PC-3 (cell line): ENCODE measurements around the gene HEPN1. TPM values are rescaled to one million over a fixed set of nuclear protein-coding genes. Genes with fewer than 3 reads are reported as not detected.

ENCODE experiments used
- ATAC-seq: fragments of 200-7000 bp; cut with Tn5 transposase; 2 replicates; pipeline ENCODE4 v1.9.1; 2020; ENCODE audit warnings: mild to moderate bottlenecking, moderate library complexity
- BruUV-seq: library from RNA; stranded (reverse); fragments of 400-500 nt; replicated peaks from 2 replicates; lab custom pipeline; 2021; lab: Mats Ljungman, UMichigan
- CTCF ChIA-PET: fragments of 300-600 bp; sonication (Branson Sonifier 250); formaldehyde crosslinking; loops from one replicate; lab custom pipeline; 2022; ENCODE audit warnings: antibody characterized with exemption; lab: Charles Lee
- POLR2A ChIA-PET: fragments of 300-600 bp; sonication (Branson Sonifier 250); formaldehyde crosslinking; loops from one replicate; lab custom pipeline; 2022; ENCODE audit warnings: antibody characterized with exemption; ENCODE audit not compliant: unreplicated experiment; lab: Charles Lee
- DNase-seq: peaks from one replicate; pipeline ENCODE4 v3.0.0-alpha.2; 2015
- H2AFZ ChIP-seq: fragments of 300-600 bp; sonication (generic); 2 replicates; pipeline ENCODE4 v1.6.0; 2016; ENCODE audit warnings: antibody characterized with exemption, low read length
- H3F3A ChIP-seq: fragments of 300-600 bp; sonication (generic); one replicate; pipeline ENCODE4 v1.6.0; 2017; ENCODE audit warnings: antibody characterized with exemption, low read length, control low read depth, mild to moderate bottlenecking; ENCODE audit not compliant: unreplicated experiment
- H3K27ac ChIP-seq: fragments of 300-600 bp; sonication (generic); 2 replicates; pipeline ENCODE4 v1.5.1; 2016; ENCODE audit warnings: mild to moderate bottlenecking, low read length
- H3K27me3 ChIP-seq: fragments of 300-600 bp; sonication (generic); 2 replicates; pipeline ENCODE4 v1.6.1; 2016; ENCODE audit warnings: low read length, mixed read lengths
- H3K36me3 ChIP-seq: fragments of 300-600 bp; sonication (generic); 2 replicates; pipeline ENCODE4 v1.6.1; 2016; ENCODE audit warnings: low read depth, mixed run types, low read length, mixed read lengths
- H3K4me1 ChIP-seq: fragments of 300-600 bp; sonication (generic); 2 replicates; pipeline ENCODE4 v1.5.1; 2016; ENCODE audit warnings: low read length; ENCODE audit not compliant: insufficient read depth
- H3K4me2 ChIP-seq: fragments of 300-600 bp; sonication (generic); 2 replicates; pipeline ENCODE4 v1.6.0; 2016; ENCODE audit warnings: low read length
- H3K4me3 ChIP-seq: fragments of 300-600 bp; sonication (generic); 2 replicates; pipeline ENCODE4 v1.5.1; 2016; ENCODE audit warnings: mild to moderate bottlenecking, low read length, mixed read lengths
- H3K79me2 ChIP-seq: fragments of 300-600 bp; sonication (generic); 2 replicates; pipeline ENCODE4 v1.6.1; 2017; ENCODE audit warnings: low read length, mixed read lengths
- H3K9ac ChIP-seq: fragments of 300-600 bp; sonication (generic); 2 replicates; pipeline ENCODE4 v1.6.0; 2016; ENCODE audit warnings: mild to moderate bottlenecking, low read length
- H3K9me2 ChIP-seq: fragments of 300-600 bp; sonication (generic); replicated peaks from 2 replicates; pipeline ENCODE4 v1.6.1; 2016; ENCODE audit warnings: mixed run types, low read length, mixed read lengths
- H3K9me3 ChIP-seq: fragments of 300-600 bp; sonication (generic); 2 replicates; pipeline ENCODE4 v1.6.1; 2016; ENCODE audit warnings: low read length, mixed read lengths
- H4K20me1 ChIP-seq: fragments of 300-600 bp; sonication (generic); 2 replicates; pipeline ENCODE4 v1.6.1; 2016; ENCODE audit warnings: low read length, mixed read lengths
- CTCF ChIP-seq: fragments of 300-600 bp; sonication (generic); conservative IDR thresholded peaks from 2 replicates; pipeline ENCODE4 v1.5.1; 2017; ENCODE audit warnings: antibody characterized with exemption, low read depth, mild to moderate bottlenecking, low read length
- EZH2 ChIP-seq: fragments of 300-600 bp; sonication (generic); IDR thresholded peaks from one replicate; pipeline ENCODE4 v1.6.1; 2017; ENCODE audit warnings: antibody characterized with exemption, mild to moderate bottlenecking, low read length; ENCODE audit not compliant: unreplicated experiment
- EZH2phosphoT487 ChIP-seq: fragments of 300-600 bp; sonication (generic); IDR thresholded peaks from 2 replicates; pipeline ENCODE4 v1.6.1; 2018; ENCODE audit warnings: mild to moderate bottlenecking, antibody characterized with exemption, low read length, borderline replicate concordance
- intact Hi-C: fragments of 100-400 bp; cut with micrococcal nuclease; formaldehyde crosslinking; loops from 2 replicates; pipeline ENCODE4 v1.9.0; 2023
- total RNA-seq: library from RNA; depleted of rRNA; stranded (reverse); fragments of >200 nt; gene quantifications from 2 replicates; pipeline ENCODE4 v1.2.3, GENCODE V29; 2014

Gene HEPN1
- total RNA-seq, 1 experiment from 2014 or later = not detected

GRCh38 chr11:124892750-124893454, 26.1 kb upstream of the HEPN1 start:
- H2AFZ ChIP-seq = no peak overlapping the region
- H3K4me3 ChIP-seq = no peak overlapping the region
- no peaks in the 10 kb centered on the region for H3K27me3 ChIP-seq
- CTCF ChIA-PET = no interaction called here
- no peak overlapping the region for H3K4me2 ChIP-seq
- H3K79me2 ChIP-seq = no peaks in the 10 kb centered on the region
- no peak overlapping the region for H3K27ac ChIP-seq
- peaks cover 27% of the 10 kb centered on the region for H3K4me1 ChIP-seq
- H3K9me3 ChIP-seq = no peaks in the 10 kb centered on the region
- ATAC-seq (no peak), DNase-seq (no peak)
- H3K9ac ChIP-seq = no peak overlapping the region
- no TSS peak for BruUV-seq
- POLR2A ChIA-PET = no interaction called here
- TF ChIP-seq EZH2 (no peak), EZH2phosphoT487 (no peak), CTCF (no peak)
- H4K20me1 ChIP-seq = no peaks in the 10 kb centered on the region
- no peaks in the 10 kb centered on the region for H3K9me2 ChIP-seq
- peaks cover 6% of the 10 kb centered on the region for H3F3A ChIP-seq
- intact Hi-C loops = no loop called here
- H3K36me3 ChIP-seq = no peaks in the 10 kb centered on the region

GRCh38 chr11:124893781-124894401, 25.2 kb upstream of the HEPN1 start:
- DNase-seq (no peak), ATAC-seq (no peak)
- intact Hi-C loops = no loop called here
- ChIA-PET CTCF (no interaction called here), POLR2A (no interaction called here)
- BruUV-seq = no TSS peak
- H3K9me3 ChIP-seq = no peaks in the 10 kb centered on the region
- H3K79me2 ChIP-seq = no peaks in the 10 kb centered on the region
- H3K27ac ChIP-seq = no peak overlapping the region
- no peak overlapping the region for H3K4me2 ChIP-seq
- no peaks in the 10 kb centered on the region for H3K9me2 ChIP-seq
- peaks cover 36% of the 10 kb centered on the region for H3K4me1 ChIP-seq
- no peak overlapping the region for H3K4me3 ChIP-seq
- no peak overlapping the region for H3K9ac ChIP-seq
- no peak for TF ChIP-seq EZH2phosphoT487
- TF ChIP-seq EZH2 = no peak
- no peak for TF ChIP-seq CTCF
- H2AFZ ChIP-seq = no peak overlapping the region
- H3K27me3 ChIP-seq = no peaks in the 10 kb centered on the region
- H3F3A ChIP-seq = peaks cover 7% of the 10 kb centered on the region
- H4K20me1 ChIP-seq = no peaks in the 10 kb centered on the region
- H3K36me3 ChIP-seq = no peaks in the 10 kb centered on the region
